Measurements from ENCODE around the gene INO80.

Gene INO80

GRCh38 chr15:41151451-41152005 lies 35.4 kb upstream of the INO80 start:
- TF ChIP-seq TSHZ2 (CRISPR knock-in tag; IDR thresholded peaks at IDR 0.05) (no peak), ZNF8 (CRISPR knock-in tag; IDR thresholded peaks at IDR 0.05) (no peak), PATZ1 (CRISPR knock-in tag; IDR thresholded peaks at IDR 0.05; ENCODE audit: borderline replicate concordance) (no peak), ZFP3 (CRISPR knock-in tag; IDR thresholded peaks at IDR 0.05) (no peak), ZC3H10 (CRISPR knock-in tag; IDR thresholded peaks at IDR 0.05) (no peak), CREB5 (CRISPR knock-in tag; IDR thresholded peaks at IDR 0.05; ENCODE audit: low read depth) (no peak), BACH2 (CRISPR knock-in tag; IDR thresholded peaks at IDR 0.05; ENCODE audit: borderline replicate concordance) (no peak), OSR1 (CRISPR knock-in tag; IDR thresholded peaks at IDR 0.05) (no peak), ZNF70 (CRISPR knock-in tag; IDR thresholded peaks at IDR 0.05) (no peak), ARNTL (CRISPR knock-in tag; IDR thresholded peaks at IDR 0.05; ENCODE audit: borderline replicate concordance, low read depth) (no peak), SNAI2 (CRISPR knock-in tag; IDR thresholded peaks at IDR 0.05) (no peak), POU6F1 (CRISPR knock-in tag; IDR thresholded peaks at IDR 0.05; ENCODE audit: borderline replicate concordance, low read depth) (no peak), ISL1 (CRISPR knock-in tag; IDR thresholded peaks at IDR 0.05) (no peak), PPARA (CRISPR knock-in tag; IDR thresholded peaks at IDR 0.05; ENCODE audit: borderline replicate concordance) (no peak), CSDC2 (CRISPR knock-in tag; IDR thresholded peaks at IDR 0.05) (no peak)
- no peak for ATAC-seq

- TF ChIP-seq ISL1 (CRISPR knock-in tag; IDR thresholded peaks at IDR 0.05) (no peak), GLIS3 (CRISPR knock-in tag; IDR thresholded peaks at IDR 0.05) (no peak), ZFP30 (CRISPR knock-in tag; IDR thresholded peaks at IDR 0.05) (no peak), CSDC2 (CRISPR knock-in tag; IDR thresholded peaks at IDR 0.05) (no peak), ZNF8 (CRISPR knock-in tag; IDR thresholded peaks at IDR 0.05) (no peak), OSR1 (CRISPR knock-in tag; IDR thresholded peaks at IDR 0.05) (no peak), CREB5 (CRISPR knock-in tag; IDR thresholded peaks at IDR 0.05; ENCODE audit: low read depth) (no peak), PPARA (CRISPR knock-in tag; IDR thresholded peaks at IDR 0.05; ENCODE audit: borderline replicate concordance) (no peak), PATZ1 (CRISPR knock-in tag; IDR thresholded peaks at IDR 0.05; ENCODE audit: borderline replicate concordance) (no peak), RARB (CRISPR knock-in tag; IDR thresholded peaks at IDR 0.05) (no peak), ZNF70 (CRISPR knock-in tag; IDR thresholded peaks at IDR 0.05) (no peak), TOX (CRISPR knock-in tag; IDR thresholded peaks at IDR 0.05; ENCODE audit: borderline replicate concordance) (no peak), BACH2 (CRISPR knock-in tag; IDR thresholded peaks at IDR 0.05; ENCODE audit: borderline replicate concordance) (no peak)
- peak; percentile 12; the same call in 2 of the 3 replicates for ATAC-seq
These were observed 34.2 kb upstream of the INO80 start for GRCh38 chr15:41150279-41150678.
